OCI-LY3 (cell line): Measurements from ENCODE around the gene OPALIN.

Experiments
- H2AFZ ChIP-seq: fragments of 200-600, 300-600 bp; shearing (Covaris generic); 2 replicates; pipeline ENCODE4 v1.6.0; 2014; ENCODE audit warnings: antibody characterized with exemption, low read depth, low read length
- H3K27ac ChIP-seq: fragments of 200-600, 300-600 bp; sonication (generic); 2 replicates; pipeline ENCODE4 v1.5.1; 2014; ENCODE audit warnings: mild to moderate bottlenecking, low read length, moderate library complexity, mixed read lengths
- H3K27me3 ChIP-seq: fragments of 200-600, 300-600 bp; sonication (generic); 2 replicates; pipeline ENCODE4 v1.6.1; 2014; ENCODE audit warnings: low read depth, low read length, mixed read lengths
- H3K36me3 ChIP-seq: fragments of 200-600, 300-600 bp; sonication (generic); replicated peaks from 2 replicates; pipeline ENCODE3; 2014; ENCODE audit warnings: low read depth, low read length, mixed read lengths
- H3K4me1 ChIP-seq: fragments of 300-600, 200-600 bp; sonication (generic); 2 replicates; pipeline ENCODE4 v1.6.1; 2014; ENCODE audit warnings: low read length, mixed read lengths
- H3K4me2 ChIP-seq: fragments of 200-600, 300-600 bp; sonication (generic); 2 replicates; pipeline ENCODE4 v1.6.1; 2014; ENCODE audit warnings: low read length, mixed read lengths
- H3K4me3 ChIP-seq: fragments of 300-600, 200-600 bp; sonication (generic); 2 replicates; pipeline ENCODE4 v1.5.1; 2014; ENCODE audit warnings: antibody characterized with exemption, mild to moderate bottlenecking, low read length, moderate library complexity
- H3K79me2 ChIP-seq: fragments of 300-600, 200-600 bp; shearing (Covaris generic); 2 replicates; pipeline ENCODE4 v1.6.1; 2014; ENCODE audit warnings: mild to moderate bottlenecking, low read length, mixed read lengths
- H3K9ac ChIP-seq: fragments of 300-600, 200-600 bp; shearing (Covaris generic); 2 replicates; pipeline ENCODE4 v1.6.0; 2014; ENCODE audit warnings: mild to moderate bottlenecking, low read length, moderate library complexity
- H3K9me3 ChIP-seq: fragments of 200-600, 300-600 bp; shearing (Covaris generic); 2 replicates; pipeline ENCODE4 v1.6.1; 2014; ENCODE audit warnings: low read length, mixed read lengths; ENCODE audit not compliant: insufficient read depth
- H4K20me1 ChIP-seq: fragments of 200-600, 300-600 bp; sonication (generic); 2 replicates; pipeline ENCODE4 v1.6.1; 2016; ENCODE audit warnings: low read length, mixed read lengths; ENCODE audit not compliant: insufficient read depth
- CTCF ChIP-seq: fragments of 200-600, 300-600 bp; sonication (generic); IDR thresholded peaks from 2 replicates; pipeline ENCODE4 v1.5.1; 2014; ENCODE audit warnings: antibody characterized with exemption, low read length, low read depth
- EZH2phosphoT487 ChIP-seq: fragments of 200-600 bp; shearing (Covaris generic); IDR thresholded peaks from 2 replicates; pipeline ENCODE4 v1.6.1; 2018; ENCODE audit warnings: antibody characterized with exemption, mixed run types, low read depth

OPALIN gene

GRCh38 chr10:96387161-96387560, 28.4 kb upstream of the OPALIN start:
- no peak overlapping the region for H3K4me3 ChIP-seq
- TF ChIP-seq CTCF (no peak), EZH2phosphoT487 (no peak)
- no peak overlapping the region for H3K27ac ChIP-seq
- no peaks in the 10 kb centered on the region for H4K20me1 ChIP-seq
- H3K9ac ChIP-seq: no peak overlapping the region
- no peaks in the 10 kb centered on the region for H3K36me3 ChIP-seq
- H2AFZ ChIP-seq: no peak overlapping the region
- H3K27me3 ChIP-seq: peaks cover 23% of the 10 kb centered on the region
- no peaks in the 10 kb centered on the region for H3K79me2 ChIP-seq
- no peaks in the 10 kb centered on the region for H3K4me1 ChIP-seq
- no peaks in the 10 kb centered on the region for H3K9me3 ChIP-seq
- H3K4me2 ChIP-seq: no peak overlapping the region

DNA sequence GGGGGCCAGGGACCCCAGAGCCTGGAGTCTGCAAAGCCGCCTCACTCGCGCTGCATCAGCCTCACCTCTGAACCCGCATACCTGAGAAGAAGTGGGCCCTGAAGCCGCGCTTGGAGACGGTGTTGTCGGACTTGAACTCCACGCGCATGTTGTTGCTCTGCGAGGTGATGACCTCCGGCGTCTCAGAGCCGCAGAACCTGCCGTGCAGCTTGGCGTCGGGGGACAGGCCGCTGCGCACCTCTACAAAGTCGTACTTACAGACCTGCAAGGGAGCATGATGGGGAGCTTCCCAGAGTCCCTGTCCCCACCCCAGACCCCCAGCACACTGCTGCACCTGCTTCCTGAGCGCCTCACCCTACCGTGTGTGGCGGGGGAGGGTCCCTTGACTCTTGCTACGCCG, 25.7 kb upstream of the OPALIN start:
- Histone ChIP-seq H3K9me3 (no peaks in the 10 kb centered on the region), H3K27ac (no peak overlapping the region), H3K4me3 (no peak overlapping the region), H3K27me3 (peaks cover 13% of the 10 kb centered on the region; the same call in 1 of the 2 replicates), H3K4me1 (no peaks in the 10 kb centered on the region), H3K79me2 (no peaks in the 10 kb centered on the region), H4K20me1 (no peaks in the 10 kb centered on the region), H3K36me3 (no peaks in the 10 kb centered on the region), H2AFZ (no peak overlapping the region), H3K9ac (no peak overlapping the region), H3K4me2 (no peak overlapping the region)
- TF ChIP-seq CTCF (no peak), EZH2phosphoT487 (no peak)

- Histone ChIP-seq H3K27ac (no peak overlapping the region), H3K36me3 (no peaks in the 10 kb centered on the region), H3K9me3 (no peaks in the 10 kb centered on the region), H3K4me2 (no peak overlapping the region), H3K79me2 (no peaks in the 10 kb centered on the region), H4K20me1 (no peaks in the 10 kb centered on the region; the same call in 1 of the 2 replicates), H2AFZ (no peak overlapping the region), H3K27me3 (peaks cover 20% of the 10 kb centered on the region), H3K9ac (no peak overlapping the region), H3K4me3 (no peak overlapping the region), H3K4me1 (peaks cover 17% of the 10 kb centered on the region)
- TF ChIP-seq EZH2phosphoT487 (no peak), CTCF (no peak)
Measured at GRCh38 chr10:96380821-96381220, 22.0 kb upstream of the OPALIN start.

GRCh38 chr10:96379758-96380157, 21.0 kb upstream of the OPALIN start:
- H3K4me1 ChIP-seq: peaks cover 21% of the 10 kb centered on the region
- no peak overlapping the region for H3K27ac ChIP-seq
- H3K27me3 ChIP-seq: peaks cover 23% of the 10 kb centered on the region
- H3K79me2 ChIP-seq: no peaks in the 10 kb centered on the region
- H3K9ac ChIP-seq: no peak overlapping the region
- H3K36me3 ChIP-seq: no peaks in the 10 kb centered on the region
- H2AFZ ChIP-seq: no peak overlapping the region
- H3K4me3 ChIP-seq: no peak overlapping the region
- H4K20me1 ChIP-seq: no peaks in the 10 kb centered on the region; the same call in 1 of the 2 replicates
- TF ChIP-seq EZH2phosphoT487 (no peak), CTCF (no peak)
- H3K4me2 ChIP-seq: no peak overlapping the region
- no peaks in the 10 kb centered on the region for H3K9me3 ChIP-seq
